ENCODE results near the gene DMD.
"Not testable (repeated sequence)": the region's sequence is repeated elsewhere in the genome, so short reads cannot be mapped to it uniquely, and the experiment has no call there.

Gene DMD

DNA sequence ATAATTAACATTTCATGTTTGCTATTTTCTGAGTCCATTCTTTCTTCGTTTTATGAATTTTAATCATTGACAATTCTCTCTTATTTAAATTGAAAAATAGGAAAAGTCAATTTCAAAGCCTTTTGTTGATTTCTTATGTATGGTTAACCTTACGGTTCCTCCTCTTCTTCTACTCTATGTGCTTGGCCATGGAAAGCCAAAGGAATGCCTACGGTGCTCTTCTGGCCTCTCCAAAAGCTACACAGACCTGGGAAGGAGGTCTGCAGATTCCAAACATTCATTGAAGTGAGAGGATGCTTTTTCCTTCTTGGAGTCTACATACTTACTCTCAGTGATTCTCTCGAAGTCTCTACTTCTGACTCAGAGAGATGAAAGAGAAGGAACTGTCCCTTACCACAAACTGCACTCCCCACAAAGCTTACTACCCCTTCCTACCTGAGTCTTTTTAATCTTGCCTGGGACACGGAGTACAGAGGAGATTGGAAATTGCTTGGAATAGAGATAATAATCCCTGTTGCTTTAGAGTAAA is 1276.4 kb downstream of the DMD start:
- TF ChIP-seq, protein P1, sequence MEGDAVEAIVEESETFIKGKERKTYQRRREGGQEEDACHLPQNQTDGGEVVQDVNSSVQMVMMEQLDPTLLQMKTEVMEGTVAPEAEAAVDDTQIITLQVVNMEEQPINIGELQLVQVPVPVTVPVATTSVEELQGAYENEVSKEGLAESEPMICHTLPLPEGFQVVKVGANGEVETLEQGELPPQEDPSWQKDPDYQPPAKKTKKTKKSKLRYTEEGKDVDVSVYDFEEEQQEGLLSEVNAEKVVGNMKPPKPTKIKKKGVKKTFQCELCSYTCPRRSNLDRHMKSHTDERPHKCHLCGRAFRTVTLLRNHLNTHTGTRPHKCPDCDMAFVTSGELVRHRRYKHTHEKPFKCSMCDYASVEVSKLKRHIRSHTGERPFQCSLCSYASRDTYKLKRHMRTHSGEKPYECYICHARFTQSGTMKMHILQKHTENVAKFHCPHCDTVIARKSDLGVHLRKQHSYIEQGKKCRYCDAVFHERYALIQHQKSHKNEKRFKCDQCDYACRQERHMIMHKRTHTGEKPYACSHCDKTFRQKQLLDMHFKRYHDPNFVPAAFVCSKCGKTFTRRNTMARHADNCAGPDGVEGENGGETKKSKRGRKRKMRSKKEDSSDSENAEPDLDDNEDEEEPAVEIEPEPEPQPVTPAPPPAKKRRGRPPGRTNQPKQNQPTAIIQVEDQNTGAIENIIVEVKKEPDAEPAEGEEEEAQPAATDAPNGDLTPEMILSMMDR (conservative IDR thresholded peaks at IDR 0.05) = no peak
- TF ChIP-seq ZFX (IDR thresholded peaks at IDR 0.05) = no peak
- H3K27ac ChIP-seq = no peak overlapping the region

DNA sequence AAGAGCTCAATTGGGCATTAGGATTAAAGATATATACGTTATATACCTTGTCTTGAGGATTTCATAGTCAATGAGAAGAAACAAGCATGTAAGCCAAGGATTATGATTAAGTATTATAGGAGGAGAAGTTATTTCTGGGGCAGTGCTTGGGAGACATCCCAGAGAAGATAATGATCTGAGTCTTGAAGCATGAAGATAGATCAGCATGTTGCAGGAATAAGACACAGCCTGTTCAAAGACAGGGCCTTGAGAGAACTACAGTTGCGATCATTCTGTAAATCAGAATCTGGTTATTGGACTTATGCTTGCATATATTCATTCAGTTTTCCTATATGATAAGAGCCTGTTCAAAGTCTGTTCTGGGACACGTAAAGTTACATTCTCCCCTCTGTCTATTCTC is 1277.3 kb downstream of the DMD start:
- TF ChIP-seq ZFX (IDR thresholded peaks at IDR 0.05) = no peak
- TF ChIP-seq, protein P1 (conservative IDR thresholded peaks at IDR 0.05) = no peak
- H3K27ac ChIP-seq = no peak overlapping the region

DNA sequence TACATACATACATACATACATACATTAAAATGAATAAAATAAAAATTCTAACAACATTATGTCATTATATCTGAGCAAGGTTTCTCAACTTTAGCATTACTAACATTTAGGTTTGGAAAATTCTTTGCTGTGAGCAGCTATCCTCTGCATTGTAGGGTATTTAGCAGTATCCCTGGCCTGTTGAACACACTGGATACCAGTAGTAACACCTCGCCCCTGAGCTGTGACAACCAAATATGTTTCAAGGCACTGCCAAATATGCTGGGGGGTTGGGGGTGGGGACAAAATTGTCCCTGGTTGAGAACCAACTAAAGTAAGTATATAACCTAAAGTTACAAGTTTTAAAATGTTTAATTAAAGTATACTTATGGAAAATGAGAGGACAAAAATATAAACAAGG is 1278.6 kb downstream of the DMD start:
- no peak overlapping the region for H3K27ac ChIP-seq
- TF ChIP-seq, protein P1 (conservative IDR thresholded peaks at IDR 0.05) = no peak
- no peak for TF ChIP-seq ZFX (IDR thresholded peaks at IDR 0.05)

DNA sequence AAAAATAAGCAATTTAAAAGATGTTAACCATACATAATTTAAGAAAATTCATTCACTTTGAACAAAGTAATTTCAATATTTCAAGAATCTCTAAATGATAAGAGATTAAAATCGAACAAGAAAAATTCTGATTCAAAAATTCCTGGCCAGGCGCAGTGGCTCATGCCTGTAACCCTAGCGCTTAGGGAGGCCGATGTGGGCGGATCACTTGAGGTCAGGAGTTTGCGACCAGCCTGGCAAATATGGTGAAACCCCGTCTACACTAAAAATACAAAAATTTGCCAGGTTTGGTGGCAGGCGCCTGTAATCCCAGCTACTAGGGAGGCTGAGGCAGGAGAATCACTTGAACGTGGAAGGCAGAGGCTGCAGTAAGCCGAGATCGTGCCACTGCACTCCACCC is 1279.0 kb downstream of the DMD start:
- not testable (repeated sequence) for H3K27ac ChIP-seq

DNA sequence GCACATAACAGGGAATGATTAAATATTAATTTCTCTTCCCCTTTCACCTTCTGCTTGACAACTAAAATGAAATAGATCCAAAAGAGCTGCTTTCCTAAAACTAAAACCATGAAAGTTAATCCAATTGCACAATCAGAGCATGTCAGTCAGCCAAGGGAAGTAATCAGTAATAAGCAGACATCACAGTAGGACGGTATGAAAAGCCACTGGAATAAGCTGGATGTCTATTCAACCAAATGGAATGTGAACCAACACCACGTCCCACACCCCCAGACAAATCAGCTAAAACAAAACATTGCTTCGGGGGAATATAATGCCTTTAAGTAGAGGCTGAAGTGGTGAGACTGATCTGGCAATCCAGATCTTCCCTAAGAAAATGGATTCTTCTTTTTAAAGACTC is 1280.1 kb downstream of the DMD start:
- TF ChIP-seq, protein P1 (conservative IDR thresholded peaks at IDR 0.05) = no peak
- TF ChIP-seq ZFX (IDR thresholded peaks at IDR 0.05) = no peak

DNA sequence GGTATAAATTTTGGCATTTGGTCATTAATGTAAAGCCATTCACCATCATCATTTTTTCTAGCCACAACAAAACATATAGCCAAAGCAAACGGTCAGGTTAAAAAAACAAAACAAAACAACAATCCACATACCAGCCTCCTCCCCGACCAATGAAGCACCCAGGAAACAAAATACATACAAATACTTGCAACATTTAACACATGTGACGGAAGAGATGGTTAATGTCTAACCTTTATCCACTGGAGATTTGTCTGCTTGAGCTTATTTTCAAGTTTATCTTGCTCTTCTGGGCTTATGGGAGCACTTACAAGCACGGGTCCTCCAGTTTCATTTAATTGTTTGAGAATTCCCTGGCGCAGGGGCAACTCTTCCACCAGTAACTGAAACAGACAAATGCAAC is 1282.0 kb downstream of the DMD start:
- no peak overlapping the region for H3K27ac ChIP-seq
- no peak for TF ChIP-seq ZFX (IDR thresholded peaks at IDR 0.05)
- TF ChIP-seq, protein P1 (conservative IDR thresholded peaks at IDR 0.05) = no peak

More for the DNA sequence above, 1280.1 kb downstream of the DMD start:
- no peak overlapping the region for H3K27ac ChIP-seq

DNA sequence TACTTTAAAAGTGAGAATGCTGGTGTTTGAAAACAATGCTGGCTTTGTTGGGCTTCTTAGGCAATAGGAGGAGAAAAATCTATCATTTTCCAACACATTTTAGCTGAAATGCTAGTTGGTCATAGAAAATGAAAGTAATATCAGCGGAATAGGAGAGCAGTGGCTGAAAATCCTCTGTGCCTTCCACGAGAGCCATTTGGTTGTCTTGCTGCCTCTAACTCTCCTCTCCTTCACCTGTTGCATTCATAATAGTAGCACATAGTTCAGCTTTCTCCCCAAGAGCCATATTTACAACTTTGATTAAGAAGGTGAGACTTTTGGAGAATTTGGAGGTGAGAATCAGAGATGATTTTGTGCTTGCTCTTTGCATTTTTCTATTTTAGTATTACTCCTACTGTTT is 1290.1 kb downstream of the DMD start:
- TF ChIP-seq, protein P1 (conservative IDR thresholded peaks at IDR 0.05) = no peak
- TF ChIP-seq ZFX (IDR thresholded peaks at IDR 0.05) = no peak
- H3K27ac ChIP-seq = no peak overlapping the region

DNA sequence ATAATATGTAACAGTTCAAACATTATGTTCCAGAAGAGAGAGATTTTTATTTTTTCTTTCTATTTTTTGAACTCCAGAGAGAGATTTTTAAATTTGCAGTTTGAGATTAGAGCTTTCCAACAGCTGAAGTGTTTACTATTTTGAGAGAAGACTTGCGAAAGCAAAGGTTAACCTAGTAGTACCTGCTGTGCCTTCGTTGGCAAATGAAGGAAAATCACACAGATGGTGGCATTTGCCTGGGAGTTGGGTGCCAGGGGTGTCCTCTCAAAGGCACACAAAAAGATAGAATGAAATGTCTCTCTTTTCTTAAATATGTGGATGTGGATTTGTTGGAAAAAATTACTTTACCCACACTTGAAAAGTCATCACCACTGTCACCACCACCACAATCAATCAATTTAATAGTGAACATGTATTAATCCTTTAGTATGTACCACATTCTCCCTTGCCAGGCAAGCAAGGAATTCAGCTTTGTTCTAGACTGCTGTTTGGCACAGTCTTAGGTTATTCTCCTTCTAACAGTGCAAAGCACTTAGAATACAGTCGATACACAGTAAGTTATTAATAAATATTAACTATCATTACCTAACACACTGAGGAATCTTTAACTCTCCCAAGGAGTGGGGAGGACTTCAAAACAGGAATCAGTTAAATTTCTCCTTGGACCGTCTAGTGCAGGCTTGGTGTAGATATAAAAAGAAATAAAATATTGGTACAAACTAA is 1301.3 kb downstream of the DMD start:
- no peak overlapping the region for H3K27ac ChIP-seq
- TF ChIP-seq ZFX (IDR thresholded peaks at IDR 0.05) = no peak
- TF ChIP-seq, protein P1 (conservative IDR thresholded peaks at IDR 0.05) = no peak

All from C4-2B (cell line).